SK-N-SH treated with all-trans-retinoic acid at 6 μM for 48 hours (cell line): ENCODE measurements around the gene STK17B.

Experiments used
- ATAC-seq: fragments of 200-7000 bp; cut with Tn5 transposase; 3 replicates; pipeline ENCODE4 v1.9.1; 2020; ENCODE audit warnings: mild to moderate bottlenecking, moderate library complexity
- ARNTL ChIP-seq: fragments of 450-650 bp; formaldehyde crosslinking; IDR thresholded peaks from 2 replicates; pipeline ENCODE4 v1.5.0; 2020; ENCODE audit warnings: low read depth, mild to moderate bottlenecking, moderate library complexity, borderline replicate concordance
- BACH2 ChIP-seq: fragments of 250-450 bp; sonication (Bioruptor Pico); IDR thresholded peaks from 2 replicates; pipeline ENCODE4 v1.9.0; 2021; ENCODE audit warnings: mild to moderate bottlenecking, borderline replicate concordance
- CSDC2 ChIP-seq: fragments of 250-450 bp; sonication (Bioruptor Pico); IDR thresholded peaks from 2 replicates; pipeline ENCODE4 v1.5.0; 2020; ENCODE audit warnings: mild to moderate bottlenecking, moderate library complexity
- ESRRG ChIP-seq: fragments of 250-450 bp; sonication (Bioruptor Pico); IDR thresholded peaks from 2 replicates; pipeline ENCODE4 v1.6.1; 2021; ENCODE audit warnings: mild to moderate bottlenecking
- GLIS3 ChIP-seq: fragments of 250-450 bp; sonication (Bioruptor Pico); IDR thresholded peaks from 2 replicates; pipeline ENCODE4 v1.5.0; 2020; ENCODE audit warnings: mild to moderate bottlenecking, moderate library complexity
- ISL1 ChIP-seq: fragments of 250-450 bp; sonication (Bioruptor Pico); IDR thresholded peaks from 2 replicates; pipeline ENCODE4 v2.1.2; 2022; ENCODE audit warnings: mild to moderate bottlenecking, moderate library complexity
- OSR1 ChIP-seq: fragments of 250-450 bp; sonication (Bioruptor Pico); IDR thresholded peaks from 2 replicates; pipeline ENCODE4 v1.8.0; 2022; ENCODE audit warnings: moderate library complexity, mild to moderate bottlenecking, inconsistent platforms
- RARB ChIP-seq: fragments of 250-450 bp; sonication (Bioruptor Pico); IDR thresholded peaks from 2 replicates; pipeline ENCODE4 v1.8.0; 2021; ENCODE audit warnings: mild to moderate bottlenecking, moderate library complexity
- SNAI2 ChIP-seq: fragments of 250-450 bp; sonication (Bioruptor Pico); IDR thresholded peaks from 2 replicates; pipeline ENCODE4 v1.5.0; 2020; ENCODE audit warnings: mild to moderate bottlenecking, moderate library complexity
- TCF4 ChIP-seq: fragments of 250-450 bp; sonication (Bioruptor Pico); IDR thresholded peaks from 2 replicates; pipeline ENCODE4 v1.8.0; 2021; ENCODE audit warnings: mild to moderate bottlenecking, moderate library complexity, borderline replicate concordance
- TOX ChIP-seq: fragments of 250-450 bp; sonication (Bioruptor Pico); IDR thresholded peaks from 2 replicates; pipeline ENCODE4 v1.8.0; 2021; ENCODE audit warnings: mild to moderate bottlenecking, moderate library complexity, borderline replicate concordance
- ZFP3 ChIP-seq: fragments of 250-450 bp; sonication (Bioruptor Pico); IDR thresholded peaks from 2 replicates; pipeline ENCODE4 v1.5.0; 2020; ENCODE audit warnings: mild to moderate bottlenecking, moderate library complexity
- ZFP30 ChIP-seq: fragments of 450-650 bp; formaldehyde crosslinking; IDR thresholded peaks from 2 replicates; pipeline ENCODE4 v1.5.0; 2022; ENCODE audit warnings: mild to moderate bottlenecking, moderate library complexity
- ZNF565 ChIP-seq: fragments of 450-650 bp; formaldehyde crosslinking; conservative IDR thresholded peaks from 2 replicates; pipeline ENCODE4 v1.5.0; 2020; ENCODE audit warnings: low read depth, mild to moderate bottlenecking, moderate library complexity
- ZNF70 ChIP-seq: fragments of 450-650 bp; formaldehyde crosslinking; IDR thresholded peaks from 2 replicates; pipeline ENCODE4 v1.5.0; 2020; ENCODE audit warnings: mild to moderate bottlenecking, moderate library complexity
- ZNF8 ChIP-seq: fragments of 450-650 bp; formaldehyde crosslinking; IDR thresholded peaks from 2 replicates; pipeline ENCODE4 v1.5.0; 2020; ENCODE audit warnings: mild to moderate bottlenecking, moderate library complexity
- TF ChIP-seq, protein P1 (sequence below): fragments of 250-450 bp; sonication (Bioruptor Pico); IDR thresholded peaks from 2 replicates; pipeline ENCODE4 v1.8.0; 2020; ENCODE audit warnings: mild to moderate bottlenecking, moderate library complexity, borderline replicate concordance
- TF ChIP-seq, protein P2 (sequence below): fragments of 250-450 bp; sonication (Bioruptor Pico); IDR thresholded peaks from 2 replicates; pipeline ENCODE4 v1.5.1; 2021; ENCODE audit warnings: mild to moderate bottlenecking, moderate library complexity
- TF ChIP-seq, protein P3 (sequence below): fragments of 250-450 bp; sonication (Bioruptor Pico); IDR thresholded peaks from 2 replicates; pipeline ENCODE4 v1.8.0; 2021; ENCODE audit warnings: low read depth, mild to moderate bottlenecking, moderate library complexity, borderline replicate concordance
- TF ChIP-seq, protein P4 (sequence below): fragments of 250-450 bp; sonication (Bioruptor Pico); IDR thresholded peaks from 2 replicates; pipeline ENCODE4 v1.5.0; 2020; ENCODE audit warnings: mild to moderate bottlenecking, moderate library complexity

Gene STK17B

DNA sequence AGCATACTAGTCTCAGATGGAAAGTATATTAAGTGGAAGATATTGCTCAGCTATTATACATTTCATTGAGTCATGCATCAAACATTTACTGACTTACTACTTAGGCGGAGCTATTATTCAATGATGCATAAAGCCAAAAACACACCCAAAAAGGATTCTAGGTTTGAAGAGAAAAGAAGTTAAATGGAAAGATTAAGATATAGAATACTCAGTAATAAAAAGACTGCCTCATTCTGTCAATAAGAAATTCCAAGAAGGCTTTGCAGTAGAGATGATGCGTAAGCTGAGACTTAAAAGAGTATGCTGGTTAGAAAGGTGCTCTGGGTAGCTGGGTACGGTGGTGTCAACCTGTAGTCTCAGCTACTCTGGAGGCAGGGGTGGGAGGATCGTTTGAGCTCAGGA is 27.6 kb downstream of the STK17B start:
- TF ChIP-seq ZFP3 (CRISPR knock-in tag), result no peak
- TF ChIP-seq TCF4 (CRISPR knock-in tag), result no peak
- TF ChIP-seq ZNF70 (CRISPR knock-in tag), result no peak
- TF ChIP-seq GLIS3, result no peak
- TF ChIP-seq CSDC2 (CRISPR knock-in tag), result no peak
- TF ChIP-seq ESRRG (CRISPR knock-in tag), result no peak
- TF ChIP-seq OSR1 (CRISPR knock-in tag), result no peak
- no peak for TF ChIP-seq ZNF565
- TF ChIP-seq ZNF8 (CRISPR knock-in tag), result no peak
- no peak for TF ChIP-seq ZFP30 (CRISPR knock-in tag)
- TF ChIP-seq, protein P1, sequence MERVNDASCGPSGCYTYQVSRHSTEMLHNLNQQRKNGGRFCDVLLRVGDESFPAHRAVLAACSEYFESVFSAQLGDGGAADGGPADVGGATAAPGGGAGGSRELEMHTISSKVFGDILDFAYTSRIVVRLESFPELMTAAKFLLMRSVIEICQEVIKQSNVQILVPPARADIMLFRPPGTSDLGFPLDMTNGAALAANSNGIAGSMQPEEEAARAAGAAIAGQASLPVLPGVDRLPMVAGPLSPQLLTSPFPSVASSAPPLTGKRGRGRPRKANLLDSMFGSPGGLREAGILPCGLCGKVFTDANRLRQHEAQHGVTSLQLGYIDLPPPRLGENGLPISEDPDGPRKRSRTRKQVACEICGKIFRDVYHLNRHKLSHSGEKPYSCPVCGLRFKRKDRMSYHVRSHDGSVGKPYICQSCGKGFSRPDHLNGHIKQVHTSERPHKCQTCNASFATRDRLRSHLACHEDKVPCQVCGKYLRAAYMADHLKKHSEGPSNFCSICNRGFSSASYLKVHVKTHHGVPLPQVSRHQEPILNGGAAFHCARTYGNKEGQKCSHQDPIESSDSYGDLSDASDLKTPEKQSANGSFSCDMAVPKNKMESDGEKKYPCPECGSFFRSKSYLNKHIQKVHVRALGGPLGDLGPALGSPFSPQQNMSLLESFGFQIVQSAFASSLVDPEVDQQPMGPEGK (CRISPR knock-in tag), result no peak
- TF ChIP-seq TOX (CRISPR knock-in tag), result no peak
- no peak for TF ChIP-seq ARNTL
- TF ChIP-seq, protein P2, sequence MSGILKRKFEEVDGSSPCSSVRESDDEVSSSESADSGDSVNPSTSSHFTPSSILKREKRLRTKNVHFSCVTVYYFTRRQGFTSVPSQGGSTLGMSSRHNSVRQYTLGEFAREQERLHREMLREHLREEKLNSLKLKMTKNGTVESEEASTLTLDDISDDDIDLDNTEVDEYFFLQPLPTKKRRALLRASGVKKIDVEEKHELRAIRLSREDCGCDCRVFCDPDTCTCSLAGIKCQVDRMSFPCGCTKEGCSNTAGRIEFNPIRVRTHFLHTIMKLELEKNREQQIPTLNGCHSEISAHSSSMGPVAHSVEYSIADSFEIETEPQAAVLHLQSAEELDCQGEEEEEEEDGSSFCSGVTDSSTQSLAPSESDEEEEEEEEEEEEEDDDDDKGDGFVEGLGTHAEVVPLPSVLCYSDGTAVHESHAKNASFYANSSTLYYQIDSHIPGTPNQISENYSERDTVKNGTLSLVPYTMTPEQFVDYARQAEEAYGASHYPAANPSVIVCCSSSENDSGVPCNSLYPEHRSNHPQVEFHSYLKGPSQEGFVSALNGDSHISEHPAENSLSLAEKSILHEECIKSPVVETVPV (CRISPR knock-in tag), result no peak
- TF ChIP-seq BACH2 (CRISPR knock-in tag), result no peak
- peak; percentile 47; the same call in 1 of the 3 replicates for ATAC-seq

DNA sequence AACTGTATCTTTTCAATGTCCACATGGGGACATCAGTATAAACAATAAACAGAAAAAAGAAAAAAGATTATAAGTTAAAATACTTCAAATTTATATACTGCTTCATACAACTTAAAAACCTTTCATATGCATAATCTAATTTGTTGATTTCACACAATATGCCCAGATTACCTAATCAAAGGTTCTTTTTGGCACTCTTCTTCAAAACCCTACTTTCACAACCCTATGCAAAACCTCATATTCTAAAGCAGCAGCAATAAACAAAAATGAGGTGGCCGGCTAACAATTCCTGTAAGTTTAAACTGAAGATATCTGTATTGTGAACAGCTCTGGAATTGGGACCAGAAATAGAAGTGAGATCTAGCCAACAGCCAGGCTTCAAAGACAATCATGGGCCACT is 28.6 kb downstream of the STK17B start:
- no peak for ATAC-seq
- TF ChIP-seq GLIS3 (no peak), SNAI2 (CRISPR knock-in tag) (no peak), CSDC2 (CRISPR knock-in tag) (no peak), TCF4 (CRISPR knock-in tag) (no peak), ISL1 (no peak), ARNTL (no peak), RARB (CRISPR knock-in tag) (no peak), ZNF70 (CRISPR knock-in tag) (no peak), BACH2 (CRISPR knock-in tag) (no peak)
- TF ChIP-seq, protein P3, sequence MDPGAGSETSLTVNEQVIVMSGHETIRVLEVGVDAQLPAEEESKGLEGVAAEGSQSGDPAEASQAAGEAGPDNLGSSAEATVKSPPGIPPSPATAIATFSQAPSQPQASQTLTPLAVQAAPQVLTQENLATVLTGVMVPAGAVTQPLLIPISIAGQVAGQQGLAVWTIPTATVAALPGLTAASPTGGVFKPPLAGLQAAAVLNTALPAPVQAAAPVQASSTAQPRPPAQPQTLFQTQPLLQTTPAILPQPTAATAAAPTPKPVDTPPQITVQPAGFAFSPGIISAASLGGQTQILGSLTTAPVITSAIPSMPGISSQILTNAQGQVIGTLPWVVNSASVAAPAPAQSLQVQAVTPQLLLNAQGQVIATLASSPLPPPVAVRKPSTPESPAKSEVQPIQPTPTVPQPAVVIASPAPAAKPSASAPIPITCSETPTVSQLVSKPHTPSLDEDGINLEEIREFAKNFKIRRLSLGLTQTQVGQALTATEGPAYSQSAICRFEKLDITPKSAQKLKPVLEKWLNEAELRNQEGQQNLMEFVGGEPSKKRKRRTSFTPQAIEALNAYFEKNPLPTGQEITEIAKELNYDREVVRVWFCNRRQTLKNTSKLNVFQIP, result no peak
- TF ChIP-seq, protein P1 (CRISPR knock-in tag), result no peak

DNA sequence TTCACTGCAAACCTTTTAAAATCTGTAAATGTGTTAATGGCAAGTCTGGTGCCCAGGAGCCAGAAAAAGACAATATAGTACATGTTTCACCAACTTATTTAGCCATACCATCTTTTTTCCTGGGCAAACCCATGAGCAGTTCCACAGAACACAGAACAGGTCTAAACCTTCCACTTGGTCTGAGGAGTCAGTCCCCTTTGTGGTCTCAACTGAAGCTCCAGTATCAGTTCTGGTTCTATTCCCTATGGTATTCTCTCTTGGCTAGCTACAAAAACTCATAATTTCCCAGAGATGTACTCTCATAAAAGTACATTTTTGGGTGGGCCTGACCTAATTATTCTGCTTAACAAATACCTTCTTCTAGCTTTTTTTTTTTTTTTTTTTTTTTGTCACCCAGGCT is 31.2 kb downstream of the STK17B start:
- no peak for TF ChIP-seq ZNF70 (CRISPR knock-in tag)
- no peak for TF ChIP-seq ISL1
- TF ChIP-seq BACH2 (CRISPR knock-in tag), result no peak
- no peak for TF ChIP-seq SNAI2 (CRISPR knock-in tag)
- no peak for TF ChIP-seq TOX (CRISPR knock-in tag)
- ATAC-seq, result no peak

DNA sequence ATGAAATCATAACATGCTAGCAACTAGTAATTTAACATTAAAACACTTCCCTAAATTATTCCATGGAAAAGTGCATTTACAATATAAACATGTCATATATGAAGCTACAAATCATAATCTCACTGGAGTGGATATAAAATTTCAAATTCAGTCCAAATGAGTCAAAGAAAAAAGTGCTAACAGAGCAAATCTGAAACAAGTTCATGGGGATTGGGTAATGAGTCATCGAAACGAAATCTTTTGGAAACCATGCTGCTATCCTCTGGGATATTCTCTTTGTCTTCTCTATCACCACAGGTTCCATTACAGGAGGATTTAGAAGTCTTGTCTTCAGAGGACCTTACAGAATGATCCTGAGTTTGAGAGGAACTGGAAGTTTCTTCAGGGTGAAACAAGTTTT is 34.1 kb downstream of the STK17B start:
- TF ChIP-seq ESRRG (CRISPR knock-in tag) (no peak), ZNF70 (CRISPR knock-in tag) (no peak), ZFP30 (CRISPR knock-in tag) (no peak), ZNF565 (no peak)
- TF ChIP-seq, protein P4, sequence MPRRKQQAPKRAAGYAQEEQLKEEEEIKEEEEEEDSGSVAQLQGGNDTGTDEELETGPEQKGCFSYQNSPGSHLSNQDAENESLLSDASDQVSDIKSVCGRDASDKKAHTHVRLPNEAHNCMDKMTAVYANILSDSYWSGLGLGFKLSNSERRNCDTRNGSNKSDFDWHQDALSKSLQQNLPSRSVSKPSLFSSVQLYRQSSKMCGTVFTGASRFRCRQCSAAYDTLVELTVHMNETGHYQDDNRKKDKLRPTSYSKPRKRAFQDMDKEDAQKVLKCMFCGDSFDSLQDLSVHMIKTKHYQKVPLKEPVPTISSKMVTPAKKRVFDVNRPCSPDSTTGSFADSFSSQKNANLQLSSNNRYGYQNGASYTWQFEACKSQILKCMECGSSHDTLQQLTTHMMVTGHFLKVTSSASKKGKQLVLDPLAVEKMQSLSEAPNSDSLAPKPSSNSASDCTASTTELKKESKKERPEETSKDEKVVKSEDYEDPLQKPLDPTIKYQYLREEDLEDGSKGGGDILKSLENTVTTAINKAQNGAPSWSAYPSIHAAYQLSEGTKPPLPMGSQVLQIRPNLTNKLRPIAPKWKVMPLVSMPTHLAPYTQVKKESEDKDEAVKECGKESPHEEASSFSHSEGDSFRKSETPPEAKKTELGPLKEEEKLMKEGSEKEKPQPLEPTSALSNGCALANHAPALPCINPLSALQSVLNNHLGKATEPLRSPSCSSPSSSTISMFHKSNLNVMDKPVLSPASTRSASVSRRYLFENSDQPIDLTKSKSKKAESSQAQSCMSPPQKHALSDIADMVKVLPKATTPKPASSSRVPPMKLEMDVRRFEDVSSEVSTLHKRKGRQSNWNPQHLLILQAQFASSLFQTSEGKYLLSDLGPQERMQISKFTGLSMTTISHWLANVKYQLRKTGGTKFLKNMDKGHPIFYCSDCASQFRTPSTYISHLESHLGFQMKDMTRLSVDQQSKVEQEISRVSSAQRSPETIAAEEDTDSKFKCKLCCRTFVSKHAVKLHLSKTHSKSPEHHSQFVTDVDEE (CRISPR knock-in tag), result no peak
- ATAC-seq, result no peak
